ENCODE measurements around the gene BMAL1.

The BMAL1 gene

GRCh38 chr11:13298765-13299164 is 21.2 kb downstream of the BMAL1 start:
- H3K36me3 ChIP-seq (ENCODE audit: control insufficient read depth, insufficient read depth, low read length) = no peaks in the 10 kb centered on the region
- H3K27me3 ChIP-seq (replicated peaks; ENCODE audit: control insufficient read depth, insufficient read depth, low read length) = no peaks in the 10 kb centered on the region
- no peak for TF ChIP-seq CTCF (IDR thresholded peaks at IDR 0.05; ENCODE audit: insufficient read depth, low read length, poor library complexity, severe bottlenecking)
- H3K4me3 ChIP-seq (replicated peaks; ENCODE audit: low read depth, low read length) = no peak overlapping the region
- no peak for DNase-seq (ENCODE audit: extremely low read depth, insufficient read length)

- Histone ChIP-seq H3K36me3 (ENCODE audit: control insufficient read depth, insufficient read depth, low read length) (no peaks in the 10 kb centered on the region), H3K27me3 (replicated peaks; ENCODE audit: control insufficient read depth, insufficient read depth, low read length) (no peaks in the 10 kb centered on the region), H3K4me3 (replicated peaks; ENCODE audit: low read depth, low read length) (no peak overlapping the region)
- DNase-seq (ENCODE audit: extremely low read depth, insufficient read length) = no peak
- TF ChIP-seq CTCF (IDR thresholded peaks at IDR 0.05; ENCODE audit: insufficient read depth, low read length, poor library complexity, severe bottlenecking) = no peak
Observed at GRCh38 chr11:13301522-13301921, 23.9 kb downstream of the BMAL1 start.

- no peaks in the 10 kb centered on the region for H3K36me3 ChIP-seq (ENCODE audit: control insufficient read depth, insufficient read depth, low read length)
- H3K27me3 ChIP-seq (replicated peaks; ENCODE audit: control insufficient read depth, insufficient read depth, low read length) = no peaks in the 10 kb centered on the region
- H3K4me3 ChIP-seq (replicated peaks; ENCODE audit: low read depth, low read length) = no peak overlapping the region
- no peak for DNase-seq (ENCODE audit: extremely low read depth, insufficient read length)
- no peak for TF ChIP-seq CTCF (IDR thresholded peaks at IDR 0.05; ENCODE audit: insufficient read depth, low read length, poor library complexity, severe bottlenecking)
Observed at GRCh38 chr11:13302420-13302958, 24.9 kb downstream of the BMAL1 start.

- no peak for TF ChIP-seq CTCF (IDR thresholded peaks at IDR 0.05; ENCODE audit: insufficient read depth, low read length, poor library complexity, severe bottlenecking)
- no peaks in the 10 kb centered on the region for H3K36me3 ChIP-seq (ENCODE audit: control insufficient read depth, insufficient read depth, low read length)
- no peaks in the 10 kb centered on the region for H3K27me3 ChIP-seq (replicated peaks; ENCODE audit: control insufficient read depth, insufficient read depth, low read length)
- H3K4me3 ChIP-seq (replicated peaks; ENCODE audit: low read depth, low read length) = no peak overlapping the region
- no peak for DNase-seq (ENCODE audit: extremely low read depth, insufficient read length)
Observed at GRCh38 chr11:13303668-13304649, 26.4 kb downstream of the BMAL1 start.

- DNase-seq (ENCODE audit: extremely low read depth, insufficient read length) = no peak
- Histone ChIP-seq H3K36me3 (ENCODE audit: control insufficient read depth, insufficient read depth, low read length) (no peaks in the 10 kb centered on the region), H3K27me3 (replicated peaks; ENCODE audit: control insufficient read depth, insufficient read depth, low read length) (no peaks in the 10 kb centered on the region), H3K4me3 (replicated peaks; ENCODE audit: low read depth, low read length) (no peak overlapping the region)
- TF ChIP-seq CTCF (IDR thresholded peaks at IDR 0.05; ENCODE audit: insufficient read depth, low read length, poor library complexity, severe bottlenecking) = no peak
Observed at GRCh38 chr11:13304655-13305335, 27.2 kb downstream of the BMAL1 start.

Measured in GM06990 (cell line).